GDM1 (cell line): Measurements from ENCODE around the gene HELZ2.
A peak's percentile ranks its signal among the peaks of the same experiment; 100 is the strongest.
"Not testable (repeated sequence)": the region's sequence is repeated elsewhere in the genome, so short reads cannot be mapped to it uniquely, and the experiment has no call there.

ENCODE experiments used
- DNase-seq: peaks from one replicate; lab custom pipeline; 2025; lab: John Stamatoyannopoulos, UW

HELZ2 gene, protein sequence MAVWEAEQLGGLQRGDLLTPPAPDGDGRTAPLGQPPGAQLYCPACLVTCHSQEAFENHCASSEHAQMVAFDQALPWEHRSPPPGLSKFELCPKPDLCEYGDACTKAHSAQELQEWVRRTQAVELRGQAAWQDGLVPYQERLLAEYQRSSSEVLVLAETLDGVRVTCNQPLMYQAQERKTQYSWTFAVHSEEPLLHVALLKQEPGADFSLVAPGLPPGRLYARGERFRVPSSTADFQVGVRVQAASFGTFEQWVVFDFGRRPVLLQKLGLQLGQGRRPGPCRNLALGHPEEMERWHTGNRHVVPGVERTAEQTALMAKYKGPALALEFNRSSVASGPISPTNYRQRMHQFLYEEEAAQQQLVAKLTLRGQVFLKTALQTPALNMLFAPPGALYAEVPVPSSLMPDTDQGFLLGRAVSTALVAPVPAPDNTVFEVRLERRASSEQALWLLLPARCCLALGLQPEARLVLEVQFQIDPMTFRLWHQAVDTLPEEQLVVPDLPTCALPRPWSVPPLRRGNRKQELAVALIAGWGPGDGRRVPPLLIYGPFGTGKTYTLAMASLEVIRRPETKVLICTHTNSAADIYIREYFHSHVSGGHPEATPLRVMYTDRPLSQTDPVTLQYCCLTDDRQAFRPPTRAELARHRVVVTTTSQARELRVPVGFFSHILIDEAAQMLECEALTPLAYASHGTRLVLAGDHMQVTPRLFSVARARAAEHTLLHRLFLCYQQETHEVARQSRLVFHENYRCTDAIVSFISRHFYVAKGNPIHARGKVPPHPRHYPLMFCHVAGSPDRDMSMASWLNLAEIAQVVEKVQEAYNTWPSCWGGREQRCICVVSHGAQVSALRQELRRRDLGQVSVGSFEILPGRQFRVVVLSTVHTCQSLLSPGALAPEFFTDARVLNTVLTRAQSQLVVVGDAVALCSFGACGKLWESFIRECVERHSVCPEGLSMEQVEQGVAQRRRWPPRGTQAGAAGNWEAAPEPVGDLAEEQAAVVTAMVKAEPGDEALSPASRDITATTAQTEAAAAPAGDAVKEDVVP (N-terminal part only)

GRCh38 chr20:63574156-63574828 is at the start of gene HELZ2:
Gene HELZ2 (minus strand): TSS chr20:63574239. CDS start chr20:63572385, 1,854 bp downstream.
- peak; percentile 47 for DNase-seq

GRCh38 chr20:63622732-63623131 is 48.7 kb upstream of the HELZ2 start:
- no peak for DNase-seq

GRCh38 chr20:63622096-63622495 is 48.1 kb upstream of the HELZ2 start:
- DNase-seq = no peak

DNA sequence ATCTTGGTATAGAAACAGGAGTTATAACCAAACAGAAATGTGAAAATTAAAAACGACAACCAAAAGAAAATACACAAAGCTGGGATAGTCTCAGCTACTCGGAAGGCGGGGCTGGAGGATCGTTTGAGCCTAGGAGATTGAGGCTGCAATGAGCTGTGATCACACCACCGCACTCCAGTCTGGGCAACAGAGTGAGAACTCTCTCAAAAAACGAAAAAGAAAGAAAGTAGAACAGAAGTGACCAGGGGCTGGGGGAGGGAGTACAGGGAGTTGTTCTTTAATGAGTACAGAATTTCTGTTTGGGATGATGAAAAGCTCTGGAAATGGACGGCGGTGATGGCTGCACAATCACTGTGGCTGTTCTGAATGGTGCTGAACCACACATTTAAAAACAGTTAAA is 47.0 kb upstream of the HELZ2 start:
- no peak for DNase-seq

DNA sequence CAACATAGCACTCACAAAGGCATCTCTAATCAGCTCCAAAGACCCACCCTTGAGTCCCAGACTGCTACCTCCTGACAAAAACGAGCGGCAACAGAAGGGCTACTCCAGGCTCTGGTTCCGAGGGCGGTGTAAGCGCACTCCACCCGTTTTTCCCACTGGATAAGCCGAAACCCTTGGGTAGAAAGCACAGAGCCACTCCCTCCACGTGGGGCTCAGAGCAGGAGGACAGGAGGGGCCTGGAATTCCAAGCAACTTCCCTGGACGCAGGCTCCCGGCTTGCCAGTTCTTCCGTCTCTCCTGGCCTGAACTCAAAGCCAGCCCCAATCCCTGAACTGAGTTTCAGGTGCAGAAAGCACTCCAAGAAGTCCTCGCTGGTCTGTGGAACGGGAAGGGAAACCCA is 45.5 kb upstream of the HELZ2 start:
- DNase-seq = no peak

DNA sequence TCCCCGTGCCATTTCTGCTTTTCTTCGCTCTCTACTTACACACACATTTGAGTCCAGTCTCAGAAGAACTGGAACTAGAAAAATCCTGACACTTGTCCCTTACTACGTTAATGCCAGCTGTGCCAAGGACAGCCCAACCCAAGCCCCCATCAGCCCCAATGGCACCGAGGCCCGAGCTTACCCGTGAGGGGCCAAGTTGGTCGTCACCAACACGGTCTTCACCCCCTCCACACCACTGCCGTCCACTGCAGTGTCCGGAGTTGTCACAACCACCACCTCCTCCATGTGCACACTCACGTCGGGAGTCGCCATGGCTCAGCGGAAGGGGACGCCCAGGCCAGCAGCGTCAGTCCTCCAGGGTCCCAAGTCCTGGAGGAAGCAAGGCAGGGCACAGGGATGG is 45.0 kb upstream of the HELZ2 start:
- DNase-seq = no peak

DNA sequence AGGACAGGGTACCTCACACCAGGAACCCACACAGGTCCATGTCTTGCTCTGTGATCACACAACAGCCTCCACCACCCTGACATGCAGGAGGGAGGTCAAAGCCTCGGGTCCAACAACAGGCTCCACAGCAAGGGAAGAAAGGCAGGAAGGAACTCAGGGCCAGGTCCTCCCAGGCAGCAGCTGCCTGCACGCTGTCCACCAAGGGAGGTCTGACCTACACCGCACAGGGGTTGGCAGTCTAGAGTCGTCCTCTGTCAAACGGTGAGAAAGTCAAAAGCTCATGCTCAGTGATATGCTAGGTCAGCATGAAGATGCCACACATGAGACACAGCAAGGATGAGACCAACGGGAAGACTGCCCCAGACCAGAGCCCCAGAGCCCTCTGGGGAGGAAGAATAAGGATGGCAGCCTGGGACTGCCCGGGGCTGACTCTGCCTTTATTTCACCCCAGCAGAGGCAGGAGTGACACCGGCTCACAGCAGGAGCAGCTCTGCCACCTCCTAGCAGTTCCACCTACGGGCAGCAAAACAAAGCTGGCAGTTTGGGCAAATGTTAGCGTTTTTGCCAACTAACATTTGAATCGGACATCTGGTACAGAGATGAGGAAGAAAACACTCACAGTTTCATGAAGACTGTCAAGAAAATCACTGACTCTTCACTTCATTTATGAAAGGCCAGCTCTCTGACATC is 44.4 kb upstream of the HELZ2 start:
- DNase-seq = no peak

DNA sequence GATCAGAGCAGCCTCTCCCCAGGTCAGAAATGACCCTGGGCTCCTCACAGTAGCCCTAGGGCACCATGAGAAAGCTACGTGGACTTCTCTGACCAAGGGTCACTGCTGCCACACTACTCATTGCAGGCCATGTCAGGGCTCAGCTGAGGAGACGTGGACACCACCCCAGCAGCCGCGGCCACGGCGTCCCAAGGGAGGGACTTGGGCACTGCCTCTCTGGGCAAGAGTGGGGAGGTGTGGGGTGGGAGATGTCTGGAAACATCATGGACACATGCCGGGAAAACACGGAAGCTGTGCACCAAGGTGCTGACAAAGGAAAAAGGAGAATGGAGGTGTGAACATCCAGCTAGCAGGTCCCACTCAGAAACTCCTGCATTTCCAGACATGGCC is 43.8 kb upstream of the HELZ2 start:
- DNase-seq = no peak

DNA sequence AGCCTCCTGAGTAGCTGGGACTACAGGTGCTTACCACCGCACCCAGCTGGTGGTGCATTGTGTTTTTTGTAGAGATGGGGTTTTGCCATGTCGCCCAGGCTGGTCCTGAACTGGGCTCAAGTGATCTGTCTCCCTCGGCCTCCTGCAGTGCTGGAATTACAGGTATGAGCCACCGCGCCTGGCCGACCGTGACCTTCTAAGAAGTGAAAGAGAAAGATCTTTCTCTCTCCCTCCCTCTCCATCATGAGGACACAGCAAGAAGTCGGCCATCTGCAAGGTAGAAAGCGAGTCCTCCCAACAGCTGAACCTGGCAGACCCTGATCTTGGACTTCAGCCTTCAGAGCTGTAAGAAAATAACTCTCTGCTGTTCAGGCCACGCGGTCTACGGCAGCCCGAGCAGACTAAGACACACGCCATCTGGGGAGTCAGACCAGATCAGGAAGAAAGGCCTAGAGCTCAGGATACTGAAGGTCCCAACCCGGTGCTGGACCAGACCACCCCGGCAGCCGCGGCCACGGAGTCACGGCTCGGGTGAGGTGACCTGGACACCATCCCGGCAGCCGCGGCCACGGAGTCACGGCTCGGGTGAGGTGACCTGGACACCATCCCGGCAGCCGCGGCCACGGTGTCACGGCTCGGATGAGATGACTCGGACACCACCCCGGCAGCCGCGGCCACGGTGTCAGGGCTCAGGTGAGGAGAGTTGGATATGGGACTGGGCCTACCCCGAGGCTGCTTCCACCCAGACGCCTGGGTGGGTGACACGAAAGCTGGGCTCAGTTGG is 43.2 kb upstream of the HELZ2 start:
- no peak for DNase-seq

DNA sequence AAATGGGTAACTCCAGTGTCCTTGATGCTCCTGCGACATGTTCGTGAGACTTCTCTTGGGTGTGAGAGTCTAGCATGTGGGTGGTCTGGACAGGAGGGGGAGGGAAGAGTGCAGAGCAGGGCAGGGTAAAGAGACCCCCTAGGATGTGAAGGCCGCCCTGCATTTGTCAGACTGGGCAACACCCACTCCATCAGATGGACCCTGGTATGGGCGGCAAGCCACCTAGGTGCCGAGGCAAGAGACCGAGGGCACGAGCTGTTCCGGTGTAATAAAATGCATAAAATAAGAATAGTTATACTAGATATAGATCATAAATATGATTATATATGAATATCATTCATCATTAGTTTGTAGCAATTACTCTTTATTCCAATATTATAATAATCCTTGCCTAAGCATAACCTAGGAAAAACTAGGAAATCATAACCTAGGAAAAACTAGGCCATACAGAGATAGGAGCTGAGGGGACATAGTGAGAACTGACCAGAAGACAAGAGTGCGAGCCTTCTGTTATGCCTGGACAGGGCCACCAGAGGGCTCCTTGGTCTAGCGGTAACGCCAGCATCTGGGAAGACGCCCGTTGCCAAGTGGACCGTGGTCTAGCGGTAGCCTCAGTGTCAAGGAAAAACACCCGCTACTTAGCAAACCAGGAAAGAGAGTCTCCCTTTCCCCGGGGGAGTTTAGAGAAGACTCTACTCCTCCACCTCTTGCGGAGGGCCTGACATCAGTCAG is 40.0 kb upstream of the HELZ2 start:
- not testable (repeated sequence) for DNase-seq

- DNase-seq = no peak
These were observed 38.4 kb upstream of the HELZ2 start for GRCh38 chr20:63612276-63612931.

- DNase-seq = no peak
These were observed 37.6 kb upstream of the HELZ2 start for GRCh38 chr20:63611646-63612045.

GRCh38 chr20:63610581-63611435 is 36.8 kb upstream of the HELZ2 start:
- DNase-seq = no peak

DNA sequence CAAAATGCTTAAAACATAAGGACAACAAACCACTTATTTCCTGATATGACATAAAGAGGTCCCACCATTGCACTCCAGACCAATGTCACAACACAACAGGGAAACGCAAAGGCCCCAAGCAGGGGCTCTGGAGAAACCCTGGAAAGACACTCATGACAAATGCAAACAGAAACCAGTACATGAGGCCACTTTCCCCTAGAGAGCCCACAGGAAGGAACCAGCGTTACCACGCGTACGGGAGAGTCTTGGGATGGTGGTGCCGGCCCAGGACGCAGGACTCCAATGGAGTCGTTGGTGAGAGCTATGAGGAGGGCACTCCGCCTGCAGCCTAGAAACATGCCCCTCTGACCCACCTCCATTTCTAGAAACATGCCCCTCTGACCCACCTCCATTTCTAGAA is 32.6 kb upstream of the HELZ2 start:
- peak; percentile 16 for DNase-seq

DNA sequence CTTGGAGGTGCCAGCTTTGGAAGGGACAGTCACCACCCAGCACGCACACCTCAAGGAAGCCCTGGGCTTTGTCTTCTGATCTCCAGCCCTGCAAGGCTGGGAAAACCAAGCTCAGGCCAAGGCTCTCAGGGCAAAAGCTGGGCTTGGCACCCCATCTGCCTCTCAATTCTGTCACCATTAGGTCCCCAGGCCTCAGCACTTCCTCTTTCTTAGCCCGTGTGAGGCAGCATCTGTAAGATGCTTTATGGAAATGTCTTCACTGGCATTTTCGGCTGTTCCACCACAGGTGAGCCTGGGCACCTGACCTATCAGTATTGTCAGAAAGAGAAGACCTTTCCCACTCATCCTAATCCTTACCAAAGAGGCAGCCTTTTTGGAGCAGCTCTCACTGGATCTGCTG is 28.3 kb upstream of the HELZ2 start:
- DNase-seq = no peak

DNA sequence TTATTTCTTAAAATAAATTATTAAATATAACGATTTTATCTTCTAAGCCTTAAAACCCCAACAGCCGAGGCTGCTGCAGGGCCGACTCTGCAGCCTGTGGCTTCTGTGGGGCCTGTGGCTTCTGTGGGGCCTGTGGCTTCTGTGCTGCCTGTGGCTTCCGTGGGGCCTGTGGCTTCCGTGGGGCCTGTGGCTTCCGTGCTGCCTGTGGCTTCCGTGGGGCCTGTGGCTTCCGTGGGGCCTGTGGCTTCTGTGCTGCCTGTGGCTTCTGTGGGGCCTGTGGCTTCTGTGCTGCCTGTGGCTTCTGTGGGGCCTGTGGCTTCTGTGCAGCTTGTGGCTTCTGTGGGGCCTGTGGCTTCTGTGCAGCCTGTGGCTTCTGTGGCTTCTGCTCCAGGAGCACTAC is 27.6 kb upstream of the HELZ2 start:
- DNase-seq = not testable (repeated sequence)

- DNase-seq = no peak
These were observed 25.5 kb upstream of the HELZ2 start for GRCh38 chr20:63599396-63600050.
